Measurements from ENCODE around the gene NT5C2.
A peak's percentile ranks its signal among the peaks of the same experiment; 100 is the strongest.
"Not testable (repeated sequence)": the region's sequence is repeated elsewhere in the genome, so short reads cannot be mapped to it uniquely, and the experiment has no call there.

Gene NT5C2

DNA sequence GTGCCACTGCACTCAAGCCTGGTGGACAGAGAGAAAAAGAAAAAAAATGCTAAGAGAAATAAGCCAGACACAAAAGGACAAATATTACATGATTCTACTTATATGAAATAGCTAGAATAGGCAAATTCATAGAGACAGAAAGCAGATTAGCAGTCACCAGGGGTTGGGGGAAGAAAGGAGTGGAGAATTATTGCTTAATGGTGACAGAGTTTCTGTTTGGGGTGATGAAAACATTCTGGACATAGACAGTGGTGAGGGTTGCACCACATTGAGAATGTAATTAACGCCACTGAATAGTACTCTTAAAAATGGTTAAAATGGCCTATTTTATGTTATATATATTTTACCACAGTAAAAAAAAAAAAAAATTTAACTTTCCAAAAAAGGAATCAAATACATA is 6.4 kb upstream of the NT5C2 start:
- DNase-seq: no peak

DNA sequence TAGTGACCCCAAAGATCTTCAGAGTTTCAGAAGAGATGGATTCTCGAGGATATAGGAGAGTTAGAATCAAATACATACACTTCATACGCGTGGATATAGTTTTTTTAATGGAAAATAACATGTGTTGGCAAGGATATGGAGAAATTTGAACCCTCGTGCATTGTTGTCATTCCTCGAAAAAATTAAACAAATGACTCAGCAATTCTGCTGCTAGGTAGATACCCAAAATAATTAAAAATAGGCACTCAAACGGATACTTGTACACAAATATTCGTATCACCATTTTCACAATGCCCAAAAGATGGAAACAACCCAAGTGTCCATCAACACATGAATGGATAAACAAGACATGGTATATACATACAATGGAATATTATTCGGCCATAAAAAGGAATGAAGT is 5.6 kb upstream of the NT5C2 start:
- no peak for DNase-seq

DNA sequence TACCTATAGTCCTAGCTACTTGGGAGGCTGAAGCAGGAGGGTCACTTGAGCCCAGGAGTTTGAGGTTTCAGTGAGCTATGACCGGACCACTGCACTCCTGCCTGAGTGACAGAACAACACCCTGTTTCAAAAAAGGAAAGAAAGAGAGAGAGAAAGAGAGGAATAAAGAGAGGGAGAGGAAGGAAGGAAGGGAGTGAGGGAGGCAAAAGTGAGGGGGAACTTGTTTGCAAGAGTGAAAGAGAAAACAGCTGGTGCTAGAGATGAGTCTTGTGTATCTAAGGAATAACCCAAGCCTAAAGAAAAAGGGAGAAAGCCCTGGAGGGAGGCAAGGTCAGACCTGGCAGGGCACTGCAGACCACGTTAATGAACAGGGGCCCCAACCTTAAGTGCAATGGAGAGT is 4.8 kb upstream of the NT5C2 start:
- DNase-seq: no peak

DNA sequence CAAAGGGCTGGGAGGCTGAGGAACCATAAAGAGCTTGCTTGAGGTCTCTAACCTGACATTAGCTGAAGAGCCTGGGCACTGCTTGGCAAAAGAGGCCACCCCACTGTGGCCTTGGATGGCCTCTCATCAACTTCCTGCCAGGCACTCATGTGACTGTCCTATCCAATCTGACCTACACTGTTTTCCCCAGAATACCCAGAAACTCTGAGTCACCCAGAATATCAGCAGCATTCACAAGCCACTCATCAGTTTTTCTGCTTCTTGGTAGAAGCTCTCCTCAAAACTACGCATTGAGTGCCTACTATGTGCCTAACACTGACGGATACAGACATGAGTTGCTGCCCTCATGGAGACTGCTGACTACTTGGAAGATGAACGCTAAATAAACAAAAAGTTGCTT is 4.1 kb upstream of the NT5C2 start:
- peak in 1 of 2 experiments; percentile 56 for DNase-seq

DNA sequence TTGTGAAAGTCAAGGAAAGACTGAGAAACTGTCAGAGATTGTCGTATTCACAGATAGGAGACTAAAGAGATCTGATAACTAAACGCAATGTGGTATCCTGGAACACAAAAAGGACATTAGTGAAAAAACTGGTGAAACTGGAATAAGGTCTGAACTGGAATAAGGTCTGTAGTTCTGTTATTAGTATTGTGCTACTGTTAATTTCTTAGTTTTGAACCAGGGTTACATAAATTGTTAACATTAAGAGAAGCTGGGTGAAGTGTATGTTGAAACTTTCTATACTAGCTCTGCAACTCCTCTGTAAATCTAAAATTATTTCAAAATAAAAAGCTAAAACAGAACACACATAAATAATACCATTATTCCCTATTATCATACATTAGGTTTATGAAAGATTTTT is 3.4 kb upstream of the NT5C2 start:
- DNase-seq: no peak

DNA sequence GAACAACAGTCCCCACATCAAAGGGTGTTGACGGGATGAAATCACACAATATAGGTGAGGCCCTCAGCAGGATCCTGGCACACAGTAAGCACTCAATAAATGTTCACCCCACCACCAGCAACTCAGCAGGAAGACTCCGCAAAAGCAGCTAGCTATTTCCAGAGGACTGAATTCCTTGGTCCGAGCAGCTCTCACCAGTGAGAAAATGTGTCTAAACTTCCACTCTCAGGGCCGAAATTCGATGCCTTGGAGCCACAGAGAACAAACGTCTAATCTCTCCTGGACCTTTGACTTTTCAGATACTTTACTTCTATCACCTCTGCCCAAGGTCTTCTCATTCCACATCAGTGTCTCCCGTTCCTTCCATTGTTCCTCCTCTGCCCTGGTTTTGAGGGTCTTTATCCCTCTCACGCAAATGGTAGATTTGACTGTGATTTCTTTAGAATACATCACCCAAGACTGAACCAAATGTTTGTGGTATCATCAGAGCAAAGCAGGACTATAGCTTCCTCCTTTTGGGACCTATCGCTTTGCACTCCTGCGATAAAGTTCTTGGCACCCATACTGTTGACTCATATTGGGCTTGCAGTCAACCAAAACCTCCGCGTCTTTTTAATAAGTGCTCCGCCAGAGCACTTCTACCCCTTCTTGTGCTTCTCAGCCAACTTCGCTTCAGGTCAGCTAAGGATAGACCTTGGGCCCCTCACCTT is 903 bp upstream of the NT5C2 start:
- no peak for DNase-seq

DNA sequence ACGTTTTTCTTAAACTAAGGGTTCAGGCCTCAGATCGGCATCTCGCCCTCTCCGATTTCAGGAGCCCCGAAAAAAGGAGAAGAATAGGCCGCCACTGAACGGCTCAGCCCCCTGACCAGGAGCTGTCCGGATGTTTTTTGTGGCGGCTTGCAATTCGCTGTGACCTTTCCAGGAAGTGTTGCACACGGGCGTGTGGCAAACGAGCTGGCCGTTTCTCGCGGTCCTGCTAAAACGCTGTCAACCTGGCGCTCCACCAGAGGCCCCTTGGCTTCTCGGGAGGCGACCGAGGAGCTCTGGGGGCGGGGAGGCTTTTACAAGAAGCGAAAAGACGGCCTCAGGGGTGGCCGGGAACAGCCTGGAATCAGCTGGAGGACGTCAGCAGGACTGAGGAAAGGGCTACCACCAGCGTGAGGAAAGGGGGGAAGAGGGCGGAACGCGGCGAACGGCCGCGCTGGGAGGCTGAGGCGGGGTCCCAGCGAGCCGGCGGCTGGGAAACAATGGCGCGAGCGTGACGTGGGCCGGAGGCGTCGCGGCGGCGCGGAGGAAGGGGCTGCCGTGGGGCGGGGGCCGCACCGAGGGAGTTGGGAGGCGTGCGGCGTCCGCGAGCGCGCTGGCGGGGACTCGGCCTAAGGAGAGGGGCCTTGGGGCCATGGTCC is 493 bp downstream of the NT5C2 start:
- peak; percentile 31 to 62 for DNase-seq

DNA sequence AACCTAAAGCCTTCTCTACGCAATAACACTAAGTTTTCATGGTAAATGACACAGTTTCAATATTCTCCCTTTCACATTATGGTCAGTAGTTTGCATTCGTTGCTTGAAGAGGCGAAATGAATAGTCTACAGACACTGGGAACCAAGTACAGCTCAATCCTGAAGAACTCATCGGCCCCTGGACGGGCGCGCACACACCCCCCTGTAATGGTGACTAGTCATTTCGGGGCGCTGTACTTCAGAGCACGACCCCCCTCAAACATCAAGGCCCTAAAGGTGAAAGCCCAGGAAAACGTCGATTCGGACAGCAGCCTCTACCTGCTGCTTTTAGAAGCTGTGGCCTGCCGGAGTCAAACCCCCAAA is 1.0 kb downstream of the NT5C2 start:
- no peak for DNase-seq

DNA sequence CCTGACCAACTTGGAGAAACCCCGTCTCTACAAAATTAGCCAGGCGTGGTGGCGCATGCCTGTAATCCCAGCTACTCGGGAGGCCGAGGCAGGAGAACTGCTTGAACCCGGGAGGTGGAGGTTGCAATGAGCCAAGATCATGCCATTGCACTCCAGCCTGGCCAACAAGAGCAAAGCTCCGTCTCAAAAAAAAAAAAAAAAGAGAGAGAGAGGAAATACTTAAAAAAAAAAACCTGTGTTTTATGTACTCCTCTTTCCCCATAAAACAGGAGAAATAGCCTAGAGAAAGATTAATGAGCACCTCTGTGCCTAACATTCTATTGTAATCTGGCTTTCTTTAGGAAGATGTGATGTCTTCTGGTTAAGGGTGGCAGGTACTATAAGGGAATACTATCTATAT is 1.9 kb downstream of the NT5C2 start:
- not testable (repeated sequence) for DNase-seq

DNA sequence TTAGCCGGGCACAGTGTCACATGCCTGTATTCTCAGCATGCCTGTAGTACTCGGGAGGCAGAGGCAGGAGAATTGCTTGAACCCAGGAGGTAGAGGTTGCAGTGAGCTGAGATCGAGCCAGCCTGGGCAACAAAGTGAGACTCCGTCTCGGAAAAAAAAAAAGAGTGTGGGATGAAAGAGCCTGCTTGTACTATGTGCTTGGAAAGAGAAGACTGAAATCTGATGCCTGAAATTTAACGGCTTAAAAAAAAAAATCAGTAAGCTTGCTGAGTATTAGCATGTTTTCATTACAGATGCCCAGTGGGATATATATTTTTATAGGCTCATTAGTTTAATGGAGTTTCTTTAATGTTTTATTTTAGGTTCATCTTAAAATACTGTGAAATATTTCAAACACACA is 4.2 kb downstream of the NT5C2 start:
- no peak for DNase-seq

DNA sequence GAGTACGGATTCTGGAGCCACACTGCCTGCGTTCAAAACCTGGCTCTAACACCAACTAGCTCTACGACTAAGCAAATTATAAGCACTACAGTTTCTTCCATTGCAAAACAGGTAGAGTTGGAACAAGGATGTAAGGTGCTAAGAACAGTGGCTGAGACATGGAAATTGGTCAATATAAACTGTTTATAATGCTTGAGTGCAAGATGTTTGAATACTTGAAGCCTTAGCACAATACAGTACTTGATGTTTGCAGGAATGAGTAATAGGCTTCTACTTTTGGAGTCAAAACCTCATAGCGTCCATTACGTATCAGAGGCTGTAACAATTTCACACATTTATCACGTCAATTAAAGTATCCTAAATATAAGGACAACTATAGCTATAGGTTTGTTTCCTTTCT is 6.9 kb downstream of the NT5C2 start:
- DNase-seq: no peak

DNA sequence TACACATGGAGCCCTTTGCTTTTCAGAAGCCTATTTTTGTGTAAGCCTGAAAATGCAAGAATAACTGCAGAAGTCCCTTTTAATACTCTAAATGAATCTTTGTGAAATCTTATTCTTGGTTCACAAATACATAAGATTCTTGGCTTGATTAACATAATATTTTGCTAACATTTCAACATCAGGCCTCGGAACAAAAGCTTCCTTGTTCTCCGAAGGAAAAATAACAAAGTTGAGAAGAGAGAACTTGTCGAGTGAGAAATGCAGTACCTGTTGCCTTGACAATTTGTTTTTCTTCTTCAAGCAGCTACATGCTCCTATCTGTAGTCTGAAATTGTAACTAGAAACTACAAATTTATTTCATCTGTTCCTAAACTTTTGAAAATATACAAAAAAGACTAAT is 8.5 kb downstream of the NT5C2 start:
- DNase-seq: no peak

DNA sequence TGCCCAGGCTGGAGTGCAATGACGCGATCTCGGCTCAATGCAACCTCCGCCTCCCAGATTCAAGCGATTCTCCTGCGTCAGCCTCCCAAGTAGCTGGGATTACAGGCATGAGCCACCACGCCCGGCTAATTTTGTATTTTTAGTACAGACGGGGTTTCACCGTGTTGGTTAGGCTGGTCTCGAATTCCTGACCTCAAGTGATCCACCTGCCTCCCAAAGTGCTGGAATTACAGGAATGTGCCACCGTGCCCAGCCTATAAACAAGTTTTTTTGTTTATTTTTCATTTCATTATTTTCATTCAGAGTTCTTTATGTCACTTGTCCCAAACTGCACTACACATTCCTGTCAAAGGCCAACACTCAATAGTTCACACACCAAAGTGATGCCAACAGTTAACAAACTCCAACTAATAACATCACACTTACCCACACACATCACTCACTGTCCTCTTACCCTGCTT is 9.1 kb downstream of the NT5C2 start:
- DNase-seq: not testable (repeated sequence)

DNA sequence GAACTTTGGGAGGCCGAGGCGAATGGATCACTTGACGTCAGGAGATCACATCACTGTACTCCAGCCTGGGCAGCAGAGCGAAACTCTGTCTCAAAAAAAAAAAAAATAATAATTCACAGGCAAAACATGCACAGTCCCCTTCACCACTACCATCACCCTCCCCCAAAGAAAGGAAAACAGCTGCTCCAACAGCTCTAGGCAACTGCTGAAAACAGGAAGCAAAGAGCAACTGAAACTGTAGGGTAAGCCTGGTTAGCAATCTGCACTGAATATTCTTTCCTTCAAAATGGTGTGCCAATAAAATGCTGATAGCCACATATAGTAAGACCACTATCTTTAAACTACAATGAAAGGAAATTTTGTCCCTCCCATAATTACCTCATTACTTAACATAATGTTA is 11.8 kb downstream of the NT5C2 start:
- no peak for DNase-seq

DNA sequence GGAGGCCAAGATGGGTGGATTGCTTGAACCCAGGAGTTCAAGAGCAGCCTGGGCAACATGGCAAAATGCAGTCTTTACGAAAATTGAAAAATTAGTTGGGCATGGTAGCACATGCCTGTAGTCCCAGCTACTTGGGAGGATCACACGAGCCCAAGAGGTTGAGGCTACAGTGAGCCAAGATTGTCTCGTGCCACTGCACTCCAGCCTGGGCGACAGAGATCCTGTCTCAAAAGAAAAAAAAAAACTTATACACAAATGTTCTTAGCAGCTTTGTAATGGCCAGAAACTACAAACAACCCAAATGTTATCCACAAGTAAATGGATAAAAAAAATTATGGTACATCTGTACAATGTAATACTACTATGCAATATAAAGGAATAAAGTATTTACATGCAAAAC is 12.6 kb downstream of the NT5C2 start:
- no peak for DNase-seq

DNA sequence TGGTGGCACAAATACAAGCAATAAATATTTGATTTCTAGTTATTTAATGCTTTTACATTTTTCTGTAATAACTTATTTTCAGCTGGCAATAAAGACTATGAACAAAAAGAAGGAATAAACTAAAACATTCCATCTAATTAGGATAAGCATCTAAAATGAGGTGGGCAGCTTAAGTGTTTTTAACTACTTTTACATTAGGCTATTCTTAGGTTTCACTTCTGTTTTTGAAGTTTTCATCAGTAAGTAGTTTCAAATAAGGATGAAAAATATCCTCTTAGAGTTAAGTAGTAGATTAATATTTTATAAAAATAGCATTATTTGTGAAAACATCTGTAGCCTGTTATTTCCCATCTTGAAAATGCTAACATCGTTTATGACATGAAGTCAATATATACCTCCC is 15.9 kb downstream of the NT5C2 start:
- no peak for DNase-seq

DNA sequence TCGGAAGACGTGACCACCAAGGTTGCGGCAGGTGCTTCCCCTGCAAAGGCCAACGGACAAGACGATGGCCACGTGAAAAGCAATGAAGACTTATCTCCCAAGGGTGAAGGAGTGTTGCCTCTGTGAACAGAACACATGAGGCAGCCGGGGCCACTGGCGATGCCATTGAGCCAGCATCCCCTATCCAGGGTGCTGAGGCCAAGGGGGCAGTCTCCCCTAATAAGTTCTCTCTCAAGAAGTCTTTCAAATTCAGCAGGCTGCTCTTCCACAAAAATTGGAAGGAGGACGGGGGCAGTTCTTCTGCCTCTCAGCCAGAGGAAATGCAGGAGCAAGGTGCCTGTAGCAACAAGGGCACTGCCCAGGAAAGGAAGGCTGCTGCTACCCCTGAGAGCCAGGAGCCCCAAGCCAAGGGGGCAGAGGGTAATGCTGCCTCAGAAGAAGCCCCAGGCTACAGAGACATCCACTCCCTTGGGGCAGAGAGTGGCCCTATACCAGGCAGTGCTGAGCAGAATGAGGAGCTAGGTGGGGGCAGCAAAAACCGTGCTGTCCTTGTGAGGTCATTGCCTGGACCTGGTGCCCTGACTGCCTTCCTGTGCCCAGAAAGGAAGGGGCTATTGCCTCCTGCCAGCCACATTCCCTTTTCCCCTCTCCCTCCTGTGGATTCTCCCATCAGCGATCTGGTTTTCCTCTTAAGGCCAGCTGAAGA is 17.3 kb downstream of the NT5C2 start:
- no peak for DNase-seq

DNA sequence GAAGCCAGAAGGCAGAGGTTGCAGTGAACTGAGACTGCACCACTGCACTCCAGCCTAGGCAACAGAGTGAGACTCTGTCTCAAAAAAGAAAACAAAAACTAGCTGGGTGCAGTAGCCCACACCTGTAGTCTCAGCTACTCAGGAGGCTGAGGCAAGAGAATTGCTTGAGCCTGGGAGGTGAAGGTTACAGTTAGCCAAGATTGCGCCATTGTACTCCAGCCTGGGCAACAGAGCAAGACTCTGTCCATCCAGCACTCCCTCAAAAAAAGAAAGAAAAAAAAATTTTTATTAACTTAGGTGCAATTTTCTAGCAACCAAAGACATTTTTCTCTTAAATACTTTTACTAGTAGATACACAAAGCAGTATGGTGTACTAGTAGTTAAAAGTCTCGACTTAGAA is 18.7 kb downstream of the NT5C2 start:
- DNase-seq: not testable (repeated sequence)

DNA sequence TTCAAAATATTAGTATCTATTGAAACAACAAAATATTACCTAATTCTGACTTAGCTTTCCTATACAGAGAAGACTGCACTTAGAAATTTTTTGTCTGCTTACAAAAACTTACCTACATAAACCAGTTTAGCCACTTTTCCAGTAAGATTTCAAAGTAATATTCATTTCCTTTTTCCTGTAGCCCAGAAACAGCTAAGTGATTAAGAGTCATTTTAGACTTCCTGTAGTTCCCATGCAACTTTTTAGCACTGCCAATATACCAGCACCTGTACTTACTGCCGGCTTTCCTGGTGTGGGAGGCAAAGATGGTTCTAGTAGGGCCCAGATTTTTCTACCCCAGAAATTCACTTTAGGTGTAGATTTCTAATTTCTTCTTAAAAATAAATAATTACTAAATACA is 21.8 kb downstream of the NT5C2 start:
- DNase-seq: no peak

DNA sequence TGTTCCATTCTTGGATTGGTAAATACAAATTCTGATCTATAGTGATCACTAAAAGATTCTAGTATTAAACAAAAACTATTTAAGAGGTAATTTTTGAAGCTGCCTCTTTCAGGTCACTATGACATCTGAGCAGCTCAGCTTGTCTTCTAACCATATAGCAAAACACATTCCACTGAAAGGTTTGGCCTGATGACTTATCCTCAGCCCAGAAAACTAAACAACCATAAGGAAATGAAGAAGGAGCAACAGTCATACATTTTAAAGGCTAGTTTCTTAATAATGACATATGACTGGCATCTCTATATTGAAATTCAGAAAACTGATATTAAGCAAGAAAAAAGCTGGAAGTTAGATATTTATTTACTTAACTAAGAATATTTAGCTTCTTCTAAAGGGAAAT is 24.6 kb downstream of the NT5C2 start:
- DNase-seq: no peak

DNA sequence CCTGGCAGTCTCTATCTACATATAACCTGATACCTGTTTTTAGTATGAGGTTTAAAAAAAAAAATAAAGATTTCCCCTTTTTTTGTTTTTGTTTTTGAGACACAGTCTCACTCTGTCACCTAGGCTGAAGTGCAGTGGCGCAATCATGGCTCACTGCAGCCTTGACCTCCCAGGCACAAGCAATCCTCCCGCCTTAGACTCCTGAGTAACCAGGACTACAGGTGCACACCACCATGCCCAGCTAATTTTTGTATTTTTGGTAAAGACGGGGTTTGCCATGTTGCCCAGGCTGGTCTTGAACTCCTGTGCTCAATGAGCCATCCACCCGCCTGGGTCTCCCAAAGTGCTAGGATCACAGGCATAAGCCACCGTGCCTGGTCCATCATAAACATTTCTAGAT is 25.5 kb downstream of the NT5C2 start:
- DNase-seq: not testable (repeated sequence)

DNA sequence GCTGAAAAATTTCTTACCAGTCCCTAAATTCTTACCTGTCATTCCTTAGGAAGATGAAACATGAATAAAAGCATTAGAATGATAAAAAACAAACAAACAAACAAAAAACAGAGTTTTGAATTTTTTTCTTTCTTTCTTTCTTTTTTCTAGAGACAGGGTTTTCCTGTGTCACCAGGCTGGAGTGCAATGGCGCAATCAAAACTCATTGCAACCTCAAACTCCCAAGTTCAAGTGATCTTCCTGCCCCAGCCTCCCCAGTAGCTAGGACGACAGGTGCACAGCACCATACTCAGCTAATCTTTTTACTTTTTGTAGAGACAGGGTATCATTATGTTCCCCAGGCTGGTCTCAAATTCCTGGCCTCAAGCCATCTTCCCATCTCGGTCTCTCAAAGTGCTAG is 26.5 kb downstream of the NT5C2 start:
- no peak for DNase-seq

DNA sequence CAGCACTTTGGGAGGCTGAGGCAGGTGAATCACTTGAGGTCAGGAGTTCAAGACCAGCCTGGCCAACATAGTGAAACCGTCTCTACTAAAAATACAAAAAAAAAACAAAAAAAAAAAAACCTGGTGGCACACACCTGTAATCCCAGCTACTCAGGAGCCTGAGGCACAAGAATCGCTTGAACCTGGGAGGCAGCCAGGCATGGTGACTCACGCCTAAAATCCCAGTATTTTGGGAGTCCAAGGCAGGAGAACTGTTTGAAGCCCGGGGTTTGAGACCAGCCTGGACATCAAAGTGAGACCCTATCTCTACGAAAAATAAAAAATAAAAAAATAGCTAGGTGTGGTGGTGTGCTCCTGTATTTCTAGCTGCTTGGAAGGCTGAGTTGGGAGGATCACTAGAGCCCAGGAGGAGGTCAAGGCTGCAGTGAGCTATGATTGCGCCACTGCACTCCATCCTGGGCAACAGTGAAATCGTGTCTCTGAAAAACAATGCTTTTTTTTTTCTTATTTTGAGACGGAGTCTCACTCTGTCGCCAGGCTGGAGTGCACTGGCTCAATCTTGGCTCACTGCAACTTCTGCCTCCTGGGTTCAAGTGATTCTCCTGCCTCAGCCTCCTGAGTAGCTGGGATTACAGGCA is 29.2 kb downstream of the NT5C2 start:
- not testable (repeated sequence) for DNase-seq

DNA sequence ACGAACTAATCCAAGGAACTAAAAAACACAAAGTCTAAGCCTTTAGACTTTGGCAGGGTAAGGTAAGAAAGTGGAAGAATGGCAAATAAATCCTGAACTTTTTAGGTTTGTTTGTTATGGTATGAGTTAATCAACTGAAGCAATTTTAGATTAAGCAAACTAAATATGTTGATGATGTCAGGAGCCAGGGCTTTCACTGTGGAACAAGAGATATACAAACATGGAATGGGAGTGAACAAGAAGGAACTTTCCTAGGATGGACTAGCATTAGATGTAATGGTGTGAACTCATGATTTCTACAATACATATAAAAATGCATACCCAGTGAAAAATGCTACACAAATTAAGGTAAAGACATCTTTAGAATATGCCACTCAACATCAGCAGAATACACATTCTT is 35.8 kb downstream of the NT5C2 start:
- no peak for DNase-seq
